Measurements from ENCODE around the gene PLA1A.

Gene PLA1A

GRCh38 chr3:119630128-119630879, 32.6 kb downstream of the PLA1A start:
- no peak for TF ChIP-seq CTCF (IDR thresholded peaks at IDR 0.05; ENCODE audit: low read depth, low read length)
- H3K4me3 ChIP-seq (ENCODE audit: low read depth, low read length) = no peak overlapping the region

GRCh38 chr3:119630880-119631329, 33.2 kb downstream of the PLA1A start:
- TF ChIP-seq CTCF (IDR thresholded peaks at IDR 0.05; ENCODE audit: low read depth, low read length) = no peak

DNA sequence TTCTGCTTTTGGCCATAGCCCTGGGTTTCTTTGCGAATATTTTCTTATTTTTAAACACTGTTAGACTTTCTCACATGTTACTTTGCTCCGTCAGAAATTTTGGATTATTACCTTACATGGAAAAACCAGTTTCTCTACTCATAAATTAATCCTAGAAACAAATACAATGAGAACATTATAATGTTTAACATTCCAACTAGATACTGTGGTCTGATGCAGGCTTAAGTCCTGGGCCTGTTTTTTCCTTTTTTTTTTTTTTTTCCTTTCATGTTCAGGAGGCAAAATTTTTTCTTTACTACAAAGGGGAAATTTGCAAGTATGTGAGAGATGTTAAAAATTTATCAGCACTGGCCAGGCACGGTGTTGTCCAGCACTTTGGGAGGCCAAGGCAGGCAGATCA, 33.8 kb downstream of the PLA1A start:
- TF ChIP-seq CTCF (IDR thresholded peaks at IDR 0.05; ENCODE audit: low read depth, low read length) = no peak

More at GRCh38 chr3:119630880-119631329, 33.2 kb downstream of the PLA1A start:
- no peak overlapping the region for H3K4me3 ChIP-seq (ENCODE audit: low read depth, low read length)

DNA sequence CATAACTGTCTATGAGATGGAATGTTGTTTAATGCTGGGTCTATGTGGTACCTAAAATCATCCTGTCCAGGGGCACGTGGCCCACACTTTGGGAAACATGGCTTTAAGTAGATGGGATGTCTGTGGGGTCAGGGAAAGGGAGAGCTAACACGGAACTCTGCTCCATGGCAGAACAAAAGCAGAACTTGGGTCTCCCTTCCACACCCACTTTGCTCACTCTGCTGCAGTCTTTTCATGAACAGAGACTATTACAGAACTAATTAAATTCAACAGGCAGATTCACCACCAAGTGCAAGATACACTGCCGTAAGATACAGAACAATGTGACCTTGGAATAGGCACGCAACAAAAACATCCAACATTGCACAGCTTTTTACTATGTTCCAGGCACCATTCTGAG, 34.5 kb downstream of the PLA1A start:
- no peak for TF ChIP-seq CTCF (IDR thresholded peaks at IDR 0.05; ENCODE audit: low read depth, low read length)
- no peak overlapping the region for H3K4me3 ChIP-seq (ENCODE audit: low read depth, low read length)

More for the DNA sequence above, 33.8 kb downstream of the PLA1A start:
- H3K4me3 ChIP-seq (ENCODE audit: low read depth, low read length) = no peak overlapping the region

- TF ChIP-seq CTCF (IDR thresholded peaks at IDR 0.05; ENCODE audit: low read depth, low read length) = no peak
- no peak overlapping the region for H3K4me3 ChIP-seq (ENCODE audit: low read depth, low read length)
Observed at GRCh38 chr3:119632829-119633228, 35.1 kb downstream of the PLA1A start.

DNA sequence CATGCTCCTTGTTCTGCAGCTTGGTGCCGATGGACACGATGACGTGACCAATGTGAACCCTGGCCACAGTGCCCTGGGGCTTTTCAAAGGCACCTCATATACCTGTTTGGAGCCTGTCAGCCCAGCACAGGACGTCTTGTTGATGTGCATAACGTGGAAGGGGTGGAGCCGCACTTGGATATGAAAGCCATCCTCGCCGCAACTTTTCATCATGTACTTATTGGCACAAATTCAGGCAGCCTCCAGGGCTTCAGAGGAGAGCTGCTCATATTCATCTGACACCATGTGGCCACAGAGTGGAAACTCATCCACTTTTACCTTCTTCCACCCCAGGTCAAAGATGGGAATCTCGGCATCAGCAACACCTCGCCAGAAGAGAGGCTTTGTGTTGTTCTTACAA, 38.0 kb downstream of the PLA1A start:
- no peak overlapping the region for H3K4me3 ChIP-seq (ENCODE audit: low read depth, low read length)
- TF ChIP-seq CTCF (IDR thresholded peaks at IDR 0.05; ENCODE audit: low read depth, low read length) = no peak

DNA sequence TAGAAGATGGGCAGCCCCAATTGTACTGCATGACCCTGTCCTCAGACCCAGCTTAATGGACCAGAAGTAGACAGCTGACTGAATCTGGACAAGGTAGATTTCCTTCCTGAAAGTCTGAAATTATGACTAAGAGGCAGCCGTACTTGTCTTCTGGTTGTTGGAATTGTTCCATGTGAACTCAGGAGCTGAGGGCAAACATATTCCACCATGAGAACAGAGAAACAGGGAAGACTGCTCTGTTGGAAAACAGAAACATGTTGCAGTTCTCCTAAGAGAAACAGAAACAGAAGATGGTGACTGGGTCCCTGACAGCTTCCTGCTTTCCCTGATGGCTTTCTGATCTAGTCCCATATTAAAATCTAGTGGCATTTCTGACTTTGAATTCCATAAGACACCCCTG, 38.6 kb downstream of the PLA1A start:
- TF ChIP-seq CTCF (IDR thresholded peaks at IDR 0.05; ENCODE audit: low read depth, low read length) = no peak

More for the DNA sequence above, 38.6 kb downstream of the PLA1A start:
- H3K4me3 ChIP-seq (ENCODE audit: low read depth, low read length) = no peak overlapping the region

Data from WI38 (cell line).